22Rv1 (cell line): Measurements from ENCODE around the gene HMX2.

Experiments
- ZFX ChIP-seq: fragments of 450-650 bp; IDR thresholded peaks from 2 replicates; pipeline ENCODE4 v1.6.1; 2017; ENCODE audit warnings: antibody characterized with exemption, borderline replicate concordance
- TF ChIP-seq, protein P1 (sequence below): fragments of 450-650 bp; IDR thresholded peaks from 2 replicates; pipeline ENCODE4 v1.5.1; 2017; ENCODE audit warnings: mild to moderate bottlenecking

DNA sequence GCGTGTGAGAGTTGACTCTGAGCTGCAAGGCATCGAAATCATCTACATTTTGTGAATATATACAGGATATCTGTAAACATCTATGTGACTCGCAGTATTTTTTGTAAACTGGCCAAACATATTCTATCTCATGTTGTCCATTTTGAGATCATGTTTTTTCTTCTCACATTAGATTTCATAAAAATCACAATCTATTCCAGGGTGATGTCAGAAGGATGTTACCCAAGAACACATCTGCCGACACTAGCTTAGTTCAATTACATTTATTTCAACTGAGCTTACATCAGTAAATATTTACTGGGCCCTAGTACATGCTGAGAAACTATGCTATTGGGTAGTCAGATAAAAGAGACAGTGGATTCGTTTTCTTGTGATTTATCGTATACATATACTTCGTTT is 3.8 kb downstream of the HMX2 start:
- TF ChIP-seq, protein P1, sequence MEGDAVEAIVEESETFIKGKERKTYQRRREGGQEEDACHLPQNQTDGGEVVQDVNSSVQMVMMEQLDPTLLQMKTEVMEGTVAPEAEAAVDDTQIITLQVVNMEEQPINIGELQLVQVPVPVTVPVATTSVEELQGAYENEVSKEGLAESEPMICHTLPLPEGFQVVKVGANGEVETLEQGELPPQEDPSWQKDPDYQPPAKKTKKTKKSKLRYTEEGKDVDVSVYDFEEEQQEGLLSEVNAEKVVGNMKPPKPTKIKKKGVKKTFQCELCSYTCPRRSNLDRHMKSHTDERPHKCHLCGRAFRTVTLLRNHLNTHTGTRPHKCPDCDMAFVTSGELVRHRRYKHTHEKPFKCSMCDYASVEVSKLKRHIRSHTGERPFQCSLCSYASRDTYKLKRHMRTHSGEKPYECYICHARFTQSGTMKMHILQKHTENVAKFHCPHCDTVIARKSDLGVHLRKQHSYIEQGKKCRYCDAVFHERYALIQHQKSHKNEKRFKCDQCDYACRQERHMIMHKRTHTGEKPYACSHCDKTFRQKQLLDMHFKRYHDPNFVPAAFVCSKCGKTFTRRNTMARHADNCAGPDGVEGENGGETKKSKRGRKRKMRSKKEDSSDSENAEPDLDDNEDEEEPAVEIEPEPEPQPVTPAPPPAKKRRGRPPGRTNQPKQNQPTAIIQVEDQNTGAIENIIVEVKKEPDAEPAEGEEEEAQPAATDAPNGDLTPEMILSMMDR = no peak
- TF ChIP-seq ZFX = no peak
